Breast epithelium (tissue), 3 donors: Measurements from ENCODE around the gene TMEM247.

Source experiments
- POLR2A ChIP-seq: fragments of 450-650 bp; IDR thresholded peaks from one replicate; pipeline ENCODE4 v1.6.1; 2016; ENCODE audit warnings: antibody characterized with exemption, mild to moderate bottlenecking, moderate library complexity
- POLR2AphosphoS5 ChIP-seq, 3 donors: sonication (generic); formaldehyde crosslinking; IDR thresholded peaks; one replicate each; pipeline ENCODE4 v1.6.1; 2017; ENCODE audit warnings: antibody characterized with exemption in 3 of 3
- TF ChIP-seq, protein P1 (sequence below), 3 donors: fragments of 450-650 bp; IDR thresholded peaks; one replicate each; pipeline ENCODE4 v1.5.1; 2016 to 2017; ENCODE audit warnings: antibody characterized with exemption in 3 of 3, mild to moderate bottlenecking in 3 of 3, moderate library complexity in 3 of 3

DNA sequence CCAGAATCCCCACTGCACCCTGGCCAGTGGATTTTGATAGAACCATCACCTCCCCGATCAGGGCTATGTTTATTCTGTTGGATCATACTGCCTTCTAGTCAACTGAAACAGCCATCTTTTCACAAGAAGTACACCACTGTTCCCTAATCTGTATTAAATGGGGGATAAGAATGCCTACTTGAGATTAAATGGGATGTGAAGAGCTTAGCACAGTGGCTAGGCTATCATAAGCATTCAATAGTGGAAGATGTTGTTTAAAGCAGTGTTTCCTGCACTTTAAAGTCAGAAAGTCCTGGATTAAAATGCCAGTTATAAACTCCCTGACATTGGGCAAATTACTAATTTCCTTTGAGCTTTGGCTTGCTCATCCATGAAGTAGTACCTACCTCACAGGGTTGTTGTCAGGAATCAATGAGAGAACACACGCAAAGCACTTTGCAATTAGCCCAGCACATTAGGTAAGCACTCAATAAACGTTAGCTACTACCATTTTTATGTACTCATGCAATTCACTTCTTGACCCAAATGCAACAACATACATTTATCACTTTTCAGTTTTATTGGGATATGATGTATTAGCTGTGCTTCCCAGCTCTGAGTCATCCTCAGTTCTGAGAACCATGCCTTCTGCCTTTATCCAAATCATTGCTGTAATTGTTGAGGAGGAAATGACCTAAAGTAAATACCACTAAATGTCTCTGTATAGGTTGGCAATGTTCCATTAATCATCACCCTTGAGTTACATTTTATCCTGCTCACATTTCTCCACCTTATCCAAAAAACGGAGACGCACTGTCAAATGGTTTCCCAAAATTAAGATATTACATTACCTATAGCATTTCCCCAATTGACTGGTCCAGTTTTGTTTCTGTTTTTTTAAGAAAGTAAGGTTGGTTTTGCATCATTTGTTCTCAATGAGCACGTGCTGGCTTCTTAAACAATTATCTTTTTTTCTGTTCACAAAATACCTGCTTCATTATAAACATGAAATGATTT lies 2.1 kb downstream of the TMEM247 start:
- TF ChIP-seq, protein P1, sequence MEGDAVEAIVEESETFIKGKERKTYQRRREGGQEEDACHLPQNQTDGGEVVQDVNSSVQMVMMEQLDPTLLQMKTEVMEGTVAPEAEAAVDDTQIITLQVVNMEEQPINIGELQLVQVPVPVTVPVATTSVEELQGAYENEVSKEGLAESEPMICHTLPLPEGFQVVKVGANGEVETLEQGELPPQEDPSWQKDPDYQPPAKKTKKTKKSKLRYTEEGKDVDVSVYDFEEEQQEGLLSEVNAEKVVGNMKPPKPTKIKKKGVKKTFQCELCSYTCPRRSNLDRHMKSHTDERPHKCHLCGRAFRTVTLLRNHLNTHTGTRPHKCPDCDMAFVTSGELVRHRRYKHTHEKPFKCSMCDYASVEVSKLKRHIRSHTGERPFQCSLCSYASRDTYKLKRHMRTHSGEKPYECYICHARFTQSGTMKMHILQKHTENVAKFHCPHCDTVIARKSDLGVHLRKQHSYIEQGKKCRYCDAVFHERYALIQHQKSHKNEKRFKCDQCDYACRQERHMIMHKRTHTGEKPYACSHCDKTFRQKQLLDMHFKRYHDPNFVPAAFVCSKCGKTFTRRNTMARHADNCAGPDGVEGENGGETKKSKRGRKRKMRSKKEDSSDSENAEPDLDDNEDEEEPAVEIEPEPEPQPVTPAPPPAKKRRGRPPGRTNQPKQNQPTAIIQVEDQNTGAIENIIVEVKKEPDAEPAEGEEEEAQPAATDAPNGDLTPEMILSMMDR (IDR thresholded peaks at IDR 0.05), result no peak
- TF ChIP-seq POLR2AphosphoS5 (IDR thresholded peaks at IDR 0.05) (no peak), POLR2A (no peak)
